ENCODE results near the gene ULK4. TPM values are rescaled to one million over a fixed set of nuclear protein-coding genes. Genes with fewer than 3 reads are reported as not detected.

ULK4 gene
- total RNA-seq, 2 donors from 2014 or later, result 11.1 to 17.9 TPM

- 87% methylated on average over 3 of the region's 3 CpGs; no CpG with 5 or more reads in 1 of the 2 experiments for WGBS, 2 experiments (ENCODE audit: insufficient coverage in 1 of 2, insufficient read length in 1 of 2)
- Mint-ChIP-seq H3K27ac (no peak overlapping the region), H3K9me3 (peaks cover 7% of the 10 kb centered on the region)
Measured at GRCh38 chr3:41369838-41370237, 592.1 kb downstream of the ULK4 start.

DNA sequence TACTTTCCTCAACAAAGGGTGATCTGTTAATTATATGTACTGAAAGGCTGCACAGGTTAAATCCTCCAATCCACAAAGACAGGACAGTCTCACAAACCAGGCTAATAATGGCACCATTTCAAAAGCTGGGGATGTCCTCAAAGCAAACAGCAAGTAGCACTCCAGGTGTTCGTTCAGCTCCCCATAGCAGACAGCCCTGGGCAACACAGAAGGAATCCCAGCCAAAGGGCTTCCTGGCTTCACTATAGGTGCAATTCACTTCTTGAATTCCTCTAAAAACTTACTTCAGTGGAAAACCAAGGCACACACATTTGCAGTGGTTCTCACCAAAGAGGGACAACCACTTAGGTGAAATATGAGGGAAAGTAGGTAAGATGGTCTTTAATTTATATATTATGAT lies 595.9 kb downstream of the ULK4 start:
- Histone ChIP-seq H3K4me1 (ENCODE audit: control insufficient read depth, insufficient read depth, low read length) (peaks cover 32% of the 10 kb centered on the region), H3K27ac (ENCODE audit: low read depth, low read length) (no peak overlapping the region), H3K36me3 (ENCODE audit: control insufficient read depth, insufficient read depth, low read length) (no peaks in the 10 kb centered on the region), H3K9me3 (ENCODE audit: control insufficient read depth, low read length) (no peaks in the 10 kb centered on the region), H3K9ac (ENCODE audit: extremely low read depth, low read length, poor library complexity, severe bottlenecking) (no peak overlapping the region), H3K4me3 (ENCODE audit: low read length) (no peak overlapping the region), H3K27me3 (ENCODE audit: control insufficient read depth, insufficient read depth, low read length, poor library complexity, severe bottlenecking) (no peaks in the 10 kb centered on the region)
- no peak overlapping the region for H3K4me3 Mint-ChIP-seq
- WGBS, 2 experiments (ENCODE audit: insufficient coverage in 1 of 2, insufficient read length in 1 of 2), result 50 to 61% methylated on average over 1 of the region's 1 CpG
- peaks cover 56% of the 10 kb centered on the region for H3K4me1 Mint-ChIP-seq
- H3K36me3 Mint-ChIP-seq (ENCODE audit: low read depth), result no peaks in the 10 kb centered on the region
- peak overlapping the region; percentile 53 for H3K27ac Mint-ChIP-seq
- H3K9me3 Mint-ChIP-seq, result no peaks in the 10 kb centered on the region
- TF ChIP-seq, protein P1, sequence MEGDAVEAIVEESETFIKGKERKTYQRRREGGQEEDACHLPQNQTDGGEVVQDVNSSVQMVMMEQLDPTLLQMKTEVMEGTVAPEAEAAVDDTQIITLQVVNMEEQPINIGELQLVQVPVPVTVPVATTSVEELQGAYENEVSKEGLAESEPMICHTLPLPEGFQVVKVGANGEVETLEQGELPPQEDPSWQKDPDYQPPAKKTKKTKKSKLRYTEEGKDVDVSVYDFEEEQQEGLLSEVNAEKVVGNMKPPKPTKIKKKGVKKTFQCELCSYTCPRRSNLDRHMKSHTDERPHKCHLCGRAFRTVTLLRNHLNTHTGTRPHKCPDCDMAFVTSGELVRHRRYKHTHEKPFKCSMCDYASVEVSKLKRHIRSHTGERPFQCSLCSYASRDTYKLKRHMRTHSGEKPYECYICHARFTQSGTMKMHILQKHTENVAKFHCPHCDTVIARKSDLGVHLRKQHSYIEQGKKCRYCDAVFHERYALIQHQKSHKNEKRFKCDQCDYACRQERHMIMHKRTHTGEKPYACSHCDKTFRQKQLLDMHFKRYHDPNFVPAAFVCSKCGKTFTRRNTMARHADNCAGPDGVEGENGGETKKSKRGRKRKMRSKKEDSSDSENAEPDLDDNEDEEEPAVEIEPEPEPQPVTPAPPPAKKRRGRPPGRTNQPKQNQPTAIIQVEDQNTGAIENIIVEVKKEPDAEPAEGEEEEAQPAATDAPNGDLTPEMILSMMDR (conservative IDR thresholded peaks at IDR 0.05), result no peak
- peak; percentile 51 for DNase-seq
- no peaks in the 10 kb centered on the region for H3K27me3 Mint-ChIP-seq (ENCODE audit: insufficient read depth)

More at GRCh38 chr3:41369838-41370237, 592.1 kb downstream of the ULK4 start:
- no peaks in the 10 kb centered on the region for H3K36me3 ChIP-seq (ENCODE audit: control insufficient read depth, insufficient read depth, low read length)
- no peak overlapping the region for H3K4me3 ChIP-seq (ENCODE audit: low read length)
- Mint-ChIP-seq H3K36me3 (ENCODE audit: low read depth) (peaks cover 2% of the 10 kb centered on the region), H3K4me3 (no peak overlapping the region), H3K4me1 (peaks cover 37% of the 10 kb centered on the region), H3K27me3 (ENCODE audit: insufficient read depth) (no peaks in the 10 kb centered on the region)
- no peak for DNase-seq
- TF ChIP-seq, protein P1 (conservative IDR thresholded peaks at IDR 0.05), result no peak
- no peaks in the 10 kb centered on the region for H3K9me3 ChIP-seq (ENCODE audit: control insufficient read depth, low read length)
- H3K27ac ChIP-seq (ENCODE audit: low read depth, low read length), result no peak overlapping the region
- H3K4me1 ChIP-seq (ENCODE audit: control insufficient read depth, insufficient read depth, low read length), result peaks cover 20% of the 10 kb centered on the region
- H3K9ac ChIP-seq (ENCODE audit: extremely low read depth, low read length, poor library complexity, severe bottlenecking), result no peak overlapping the region
- H3K27me3 ChIP-seq (ENCODE audit: control insufficient read depth, insufficient read depth, low read length, poor library complexity, severe bottlenecking), result no peaks in the 10 kb centered on the region

- no peaks in the 10 kb centered on the region for H3K36me3 Mint-ChIP-seq (ENCODE audit: low read depth)
- Histone ChIP-seq H3K9me3 (ENCODE audit: control insufficient read depth, low read length) (no peaks in the 10 kb centered on the region), H3K27me3 (ENCODE audit: control insufficient read depth, insufficient read depth, low read length, poor library complexity, severe bottlenecking) (no peaks in the 10 kb centered on the region), H3K4me1 (ENCODE audit: control insufficient read depth, insufficient read depth, low read length) (peaks cover 24% of the 10 kb centered on the region), H3K36me3 (ENCODE audit: control insufficient read depth, insufficient read depth, low read length) (no peaks in the 10 kb centered on the region), H3K9ac (ENCODE audit: extremely low read depth, low read length, poor library complexity, severe bottlenecking) (no peak overlapping the region), H3K27ac (ENCODE audit: low read depth, low read length) (no peak overlapping the region), H3K4me3 (ENCODE audit: low read length) (no peak overlapping the region)
- WGBS, 2 experiments (ENCODE audit: insufficient coverage in 1 of 2, insufficient read length in 1 of 2), result 80 to 84% methylated on average over 1 of the region's 2 CpGs
- no peak for DNase-seq
- no peaks in the 10 kb centered on the region for H3K27me3 Mint-ChIP-seq (ENCODE audit: insufficient read depth)
- H3K27ac Mint-ChIP-seq, result peak overlapping the region; percentile 35
- H3K4me3 Mint-ChIP-seq, result no peak overlapping the region
- peaks cover 46% of the 10 kb centered on the region for H3K4me1 Mint-ChIP-seq
- TF ChIP-seq, protein P1 (conservative IDR thresholded peaks at IDR 0.05), result no peak
- no peaks in the 10 kb centered on the region for H3K9me3 Mint-ChIP-seq
Measured at GRCh38 chr3:41364736-41365135, 597.2 kb downstream of the ULK4 start.

Measured in endodermal cell (in vitro differentiated cells).